WTC11 (cell line): ENCODE data around the gene GPRC5C.

Experiments
- AFF4 ChIP-seq: sonication (generic); formaldehyde crosslinking; IDR thresholded peaks from 2 replicates; pipeline ENCODE4 v1.8.1; 2023; ENCODE audit warnings: mild to moderate bottlenecking, missing genetic modification reagents, borderline replicate concordance
- ATF1 ChIP-seq: sonication (generic); formaldehyde crosslinking; IDR thresholded peaks from 2 replicates; pipeline ENCODE4 v1.8.1; 2023; ENCODE audit warnings: mild to moderate bottlenecking, moderate library complexity, missing genetic modification reagents
- CREB1 ChIP-seq: sonication (generic); formaldehyde crosslinking; IDR thresholded peaks from 2 replicates; pipeline ENCODE4 v1.8.0; 2023; ENCODE audit warnings: mild to moderate bottlenecking, missing genetic modification reagents
- CTCF ChIP-seq: fragments of 200-600 bp; IDR thresholded peaks from 2 replicates; pipeline ENCODE4 v1.8.0; 2022; ENCODE audit warnings: antibody characterized with exemption
- FOXJ3 ChIP-seq: sonication (generic); formaldehyde crosslinking; IDR thresholded peaks from 2 replicates; pipeline ENCODE4 v1.9.0; 2021; ENCODE audit warnings: missing genetic modification reagents, mild to moderate bottlenecking, borderline replicate concordance
- IRF2 ChIP-seq: sonication (generic); formaldehyde crosslinking; IDR thresholded peaks from 2 replicates; pipeline ENCODE4 v1.8.0; 2022; ENCODE audit warnings: low read depth, missing genetic modification reagents, borderline replicate concordance
- MAX ChIP-seq: sonication (generic); formaldehyde crosslinking; IDR thresholded peaks from 2 replicates; pipeline ENCODE4 v1.8.0; 2022; ENCODE audit warnings: mild to moderate bottlenecking, missing genetic modification reagents
- NFYB ChIP-seq: sonication (generic); formaldehyde crosslinking; conservative IDR thresholded peaks from 2 replicates; pipeline ENCODE4 v1.8.0; 2022; ENCODE audit warnings: low read depth, missing genetic modification reagents
- NR3C1 ChIP-seq: sonication (generic); formaldehyde crosslinking; conservative IDR thresholded peaks from 2 replicates; pipeline ENCODE4 v1.8.1; 2023; ENCODE audit warnings: low read depth, mild to moderate bottlenecking, missing genetic modification reagents
- SMAD3 ChIP-seq: sonication (generic); formaldehyde crosslinking; IDR thresholded peaks from 2 replicates; pipeline ENCODE4 v1.8.0; 2022; ENCODE audit warnings: missing genetic modification reagents, mild to moderate bottlenecking, borderline replicate concordance
- USF2 ChIP-seq: sonication (generic); formaldehyde crosslinking; IDR thresholded peaks from 2 replicates; pipeline ENCODE4 v1.8.1; 2023; ENCODE audit warnings: mild to moderate bottlenecking, missing genetic modification reagents, moderate library complexity
- ZBTB43 ChIP-seq: sonication (generic); formaldehyde crosslinking; IDR thresholded peaks from 2 replicates; pipeline ENCODE4 v1.8.1; 2023; ENCODE audit warnings: mild to moderate bottlenecking, missing genetic modification reagents
- ZNF232 ChIP-seq: sonication (generic); formaldehyde crosslinking; IDR thresholded peaks from 2 replicates; pipeline ENCODE4 v1.8.0; 2022; ENCODE audit warnings: mild to moderate bottlenecking, missing genetic modification reagents
- TF ChIP-seq, protein P1 (sequence below): sonication (generic); formaldehyde crosslinking; conservative IDR thresholded peaks from 2 replicates; pipeline ENCODE4 v1.8.1; 2022; ENCODE audit warnings: mild to moderate bottlenecking, missing genetic modification reagents

GRCh38 chr17:74396567-74396966 lies 35.3 kb upstream of the GPRC5C start:
- TF ChIP-seq AFF4 (CRISPR knock-in tag): no peak
- TF ChIP-seq FOXJ3: no peak
- no peak for TF ChIP-seq CTCF
- TF ChIP-seq ATF1: no peak
- no peak for TF ChIP-seq MAX (CRISPR knock-in tag)
- no peak for TF ChIP-seq USF2 (CRISPR knock-in tag)
- TF ChIP-seq NR3C1 (CRISPR knock-in tag): no peak
- no peak for TF ChIP-seq IRF2
- no peak for TF ChIP-seq ZBTB43 (CRISPR knock-in tag)
- no peak for TF ChIP-seq CREB1
- TF ChIP-seq, protein P1, sequence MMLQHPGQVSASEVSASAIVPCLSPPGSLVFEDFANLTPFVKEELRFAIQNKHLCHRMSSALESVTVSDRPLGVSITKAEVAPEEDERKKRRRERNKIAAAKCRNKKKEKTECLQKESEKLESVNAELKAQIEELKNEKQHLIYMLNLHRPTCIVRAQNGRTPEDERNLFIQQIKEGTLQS (CRISPR knock-in tag): no peak
- TF ChIP-seq ZNF232 (CRISPR knock-in tag): no peak
- no peak for TF ChIP-seq SMAD3 (CRISPR knock-in tag)
- TF ChIP-seq NFYB (CRISPR knock-in tag): no peak
